ENCODE data around the gene ALG5.

ALG5 gene

GRCh38 chr13:36915896-36916640 lies 83.1 kb downstream of the ALG5 start:
- DNase-seq (ENCODE audit: low spot score), result no peak

DNA sequence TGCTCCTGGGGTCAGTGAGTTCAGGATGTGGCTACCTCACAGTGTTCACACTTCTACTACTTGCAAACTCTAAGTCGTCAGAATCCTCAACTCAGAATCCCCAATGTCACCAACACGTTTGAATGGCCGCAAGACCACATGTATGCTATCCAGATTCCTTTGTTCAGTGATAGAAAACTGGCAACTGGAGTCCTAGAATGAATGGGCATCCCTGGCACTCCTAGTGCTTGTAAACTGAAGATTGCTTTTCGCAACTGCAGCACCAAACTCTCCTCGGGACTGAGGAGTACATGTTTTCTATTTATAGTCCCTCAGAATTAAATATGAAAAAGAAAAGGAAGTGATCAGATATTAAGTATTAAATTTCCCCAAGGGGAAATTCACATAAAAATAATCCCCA lies 84.0 kb downstream of the ALG5 start:
- DNase-seq (ENCODE audit: low spot score), result no peak

- no peak for DNase-seq (ENCODE audit: low spot score)
Observed at GRCh38 chr13:36914648-36915047, 84.5 kb downstream of the ALG5 start.

GRCh38 chr13:36913463-36913862 lies 85.7 kb downstream of the ALG5 start:
- DNase-seq (ENCODE audit: low spot score), result no peak

DNA sequence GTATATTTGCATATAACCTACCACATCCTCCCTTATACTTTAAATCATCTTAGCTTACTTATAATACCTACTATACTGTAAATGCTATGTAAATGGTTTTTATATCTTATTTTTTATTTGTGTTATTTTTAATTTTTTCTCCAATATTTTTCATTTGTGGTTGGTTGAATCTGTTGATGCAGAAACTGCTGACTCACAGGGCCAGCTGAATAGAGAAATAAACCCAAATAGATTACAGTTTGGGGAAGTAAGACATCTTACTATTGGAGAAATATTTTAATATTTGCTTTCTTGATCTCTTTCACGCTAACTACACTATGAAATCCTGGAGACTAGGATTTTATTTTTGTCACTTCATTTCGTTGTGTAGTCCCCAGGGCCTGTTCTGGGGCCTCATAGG lies 86.2 kb downstream of the ALG5 start:
- DNase-seq (ENCODE audit: low spot score), result no peak

GRCh38 chr13:36912369-36912768 lies 86.8 kb downstream of the ALG5 start:
- DNase-seq (ENCODE audit: low spot score), result no peak

DNA sequence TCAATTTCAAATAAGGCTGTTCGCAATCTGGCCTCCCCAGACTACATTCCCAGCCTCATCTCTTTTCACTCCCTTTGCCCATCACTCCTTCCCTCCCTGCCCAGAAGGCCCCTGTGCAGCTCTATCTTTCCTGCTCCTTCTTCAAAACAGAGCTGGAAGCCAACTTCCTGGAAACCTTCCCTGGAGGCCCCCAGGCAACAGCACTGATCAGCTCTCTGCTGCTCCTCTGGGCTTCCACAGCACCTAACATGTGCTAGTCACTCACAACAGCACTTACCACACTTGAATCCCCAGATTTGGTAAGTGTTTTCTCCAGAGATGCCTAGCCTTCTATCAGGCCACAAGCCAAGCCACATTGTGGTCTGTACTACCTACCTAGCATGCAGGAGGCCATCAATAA lies 88.6 kb downstream of the ALG5 start:
- DNase-seq (ENCODE audit: low spot score), result no peak

DNA sequence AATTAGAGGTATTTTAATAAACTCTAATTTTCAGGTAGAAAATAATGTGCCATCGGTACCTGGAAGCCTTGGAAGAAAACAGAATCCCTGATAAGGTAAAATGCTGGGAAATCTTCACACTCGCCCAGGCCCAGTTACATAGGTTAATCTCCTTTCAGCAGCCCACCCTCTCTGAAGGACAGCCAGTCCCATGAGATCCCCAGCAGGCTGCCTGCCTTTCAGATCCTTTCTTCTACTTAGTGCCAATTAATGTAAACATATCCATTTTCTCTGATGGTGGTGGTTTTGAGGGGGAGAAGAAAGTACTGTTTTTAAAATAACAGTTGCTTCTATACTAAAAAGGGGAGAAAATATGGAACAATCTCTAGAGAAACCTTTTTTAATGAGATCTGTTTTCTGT lies 91.3 kb downstream of the ALG5 start:
- no peak for DNase-seq (ENCODE audit: low spot score)

DNA sequence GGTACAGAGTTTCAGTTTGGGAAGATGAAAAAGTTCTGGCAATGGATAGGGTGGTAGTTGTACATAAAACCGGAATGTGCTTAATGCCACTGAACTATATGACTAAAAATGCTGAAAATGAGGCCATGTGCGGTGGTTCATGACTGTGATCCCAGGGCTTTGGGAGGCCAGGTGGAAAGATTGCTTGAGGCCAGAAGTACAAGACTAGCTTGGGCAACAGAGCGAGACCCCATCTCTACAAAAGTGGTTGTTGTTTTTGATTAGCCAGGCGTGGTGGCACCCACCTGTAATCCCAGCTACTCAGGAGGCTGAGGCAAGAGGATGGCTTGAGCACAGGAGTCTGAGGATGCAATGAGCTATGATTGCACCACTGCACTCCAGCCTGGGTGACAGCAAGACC lies 91.9 kb downstream of the ALG5 start:
- no peak for DNase-seq (ENCODE audit: low spot score)

DNA sequence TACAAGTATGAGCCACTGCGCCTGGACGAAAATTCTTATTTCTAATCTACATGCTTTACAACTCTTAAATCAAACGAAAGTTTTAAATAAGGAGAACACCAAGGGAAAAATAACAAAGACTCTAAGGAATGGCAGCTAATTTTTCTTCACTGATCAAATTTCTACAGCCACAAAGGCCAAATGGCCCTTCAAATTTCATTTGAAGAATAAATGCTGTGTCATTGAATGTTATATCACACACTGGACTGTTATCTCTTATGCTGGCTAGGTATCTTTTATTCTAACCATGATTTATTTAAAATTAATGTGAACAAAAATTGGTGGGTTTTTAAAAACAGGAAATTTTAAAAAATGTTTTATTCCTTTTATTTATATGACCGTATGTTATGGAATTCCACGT lies 93.2 kb downstream of the ALG5 start:
- no peak for DNase-seq (ENCODE audit: low spot score)

DNA sequence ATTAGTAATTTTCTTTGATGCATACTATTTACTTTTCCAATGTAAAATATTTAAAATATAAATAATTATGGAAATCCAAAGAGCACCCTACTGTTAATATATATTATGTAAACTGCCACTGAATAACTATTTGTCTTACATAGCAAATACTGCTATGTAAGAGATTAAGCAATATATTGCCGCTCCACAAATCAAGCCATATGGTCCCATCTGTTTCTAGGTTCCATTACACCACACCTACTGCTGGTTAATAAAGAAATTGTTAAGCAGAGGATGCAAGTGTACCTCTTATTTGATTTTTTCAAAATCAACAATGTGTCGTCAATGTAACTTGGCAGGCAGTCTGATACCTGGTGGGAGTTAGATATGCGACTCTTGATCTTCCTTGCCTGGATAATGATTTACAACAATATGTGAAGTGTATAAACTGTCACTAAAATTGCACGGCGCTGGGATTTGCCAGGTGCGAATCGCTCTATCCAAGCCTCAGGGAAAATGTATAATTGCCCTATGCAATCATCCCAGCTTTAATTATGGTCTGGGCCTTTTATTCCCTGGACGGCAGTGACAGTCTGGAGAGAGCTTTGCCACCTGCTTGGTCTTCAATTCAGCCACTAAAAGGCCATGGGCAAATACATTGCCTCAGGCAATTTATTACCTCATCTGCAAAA lies 95.1 kb downstream of the ALG5 start:
- DNase-seq (ENCODE audit: low spot score), result no peak
